GM23248 (cell line): ENCODE results near the gene MAML3. TPM values are rescaled to one million over a fixed set of nuclear protein-coding genes. Genes with fewer than 3 reads are reported as not detected.

ENCODE experiments used
- DNase-seq: peaks from one replicate; pipeline ENCODE4 v3.0.0-alpha.2; 2015
- H2AFZ ChIP-seq: fragments of 200-600 bp; sonication (generic); 2 replicates; pipeline ENCODE4 v1.6.1; 2016; ENCODE audit warnings: antibody characterized with exemption
- H3F3A ChIP-seq: fragments of 200-600 bp; sonication (generic); 2 replicates; pipeline ENCODE4 v1.6.1; 2016; ENCODE audit warnings: mild to moderate bottlenecking, antibody characterized with exemption, mixed run types; ENCODE audit not compliant: insufficient read depth
- H3K27ac ChIP-seq: fragments of 200-600 bp; sonication (generic); 2 replicates; pipeline ENCODE4 v1.5.1; 2016; ENCODE audit warnings: mild to moderate bottlenecking
- H3K27me3 ChIP-seq: fragments of 200-600 bp; sonication (generic); replicated peaks from 2 replicates; pipeline ENCODE4 v1.6.1; 2016; ENCODE audit warnings: mild to moderate bottlenecking; ENCODE audit not compliant: insufficient read depth
- H3K36me3 ChIP-seq: fragments of 200-600 bp; sonication (generic); 2 replicates; pipeline ENCODE4 v1.6.1; 2016; ENCODE audit warnings: low read depth, mild to moderate bottlenecking
- H3K4me1 ChIP-seq: fragments of 200-600 bp; sonication (generic); 2 replicates; pipeline ENCODE4 v1.6.1; 2016; ENCODE audit warnings: mild to moderate bottlenecking; ENCODE audit not compliant: insufficient read depth
- H3K4me2 ChIP-seq: fragments of 200-600 bp; sonication (generic); one replicate; pipeline ENCODE4 v1.6.1; 2016; ENCODE audit warnings: mild to moderate bottlenecking; ENCODE audit not compliant: unreplicated experiment
- H3K4me3 ChIP-seq: fragments of 200-600 bp; sonication (generic); 2 replicates; pipeline ENCODE4 v1.5.1; 2016; ENCODE audit warnings: mild to moderate bottlenecking
- H3K79me2 ChIP-seq: fragments of 200-600 bp; sonication (generic); 2 replicates; pipeline ENCODE4 v1.6.1; 2016; ENCODE audit warnings: mild to moderate bottlenecking; ENCODE audit not compliant: insufficient read depth
- H3K9ac ChIP-seq: fragments of 200-600 bp; sonication (generic); 2 replicates; pipeline ENCODE4 v1.6.1; 2016; ENCODE audit warnings: mild to moderate bottlenecking
- H3K9me2 ChIP-seq: fragments of 200-600 bp; sonication (generic); 2 replicates; pipeline ENCODE4 v1.6.1; 2016; ENCODE audit warnings: mixed run types, mild to moderate bottlenecking, moderate library complexity; ENCODE audit not compliant: insufficient read depth
- H3K9me3 ChIP-seq: fragments of 200-600 bp; sonication (generic); one replicate; pipeline ENCODE4 v1.6.1; 2017; ENCODE audit warnings: low read depth
- H4K20me1 ChIP-seq: fragments of 200-600 bp; sonication (generic); 2 replicates; pipeline ENCODE4 v1.6.0; 2016; ENCODE audit not compliant: insufficient read depth
- EZH2 ChIP-seq: fragments of 200-600 bp; sonication (generic); IDR thresholded peaks from 2 replicates; pipeline ENCODE4 v1.6.1; 2018; ENCODE audit warnings: antibody characterized with exemption, mild to moderate bottlenecking; ENCODE audit not compliant: insufficient read depth, poor library complexity, severe bottlenecking
- EZH2phosphoT487 ChIP-seq: fragments of 200-600 bp; sonication (generic); IDR thresholded peaks from 2 replicates; pipeline ENCODE4 v1.6.1; 2018; ENCODE audit warnings: antibody characterized with exemption, moderate library complexity, mild to moderate bottlenecking, low read depth; ENCODE audit not compliant: insufficient read depth
- WGBS, 2 experiments: methylation state at CpG; one replicate each; pipeline ENCODE4 v1.1.6; 2015 to 2017; ENCODE audit warnings: low lambda C conversion rate in 2 of 2, low coverage in 1 of 2; ENCODE audit errors: missing lambda C conversion rate in 2 of 2; 5-methylcytosine and 5-hydroxymethylcytosine counted together
- in situ Hi-C: fragments of 300-500 bp; cut with MboI; formaldehyde crosslinking; loops from 2 replicates; pipeline ENCODE4 v1.15.0; 2020
- polyA plus RNA-seq: library from polyadenylated mRNA; unstranded; fragments of >200 nt; fragmentation: Nextera tagmentation; extraction: Ambion mirVana; gene quantifications from 2 replicates; pipeline ENCODE4 v1.2.1, GENCODE V29; 2016
- total RNA-seq: library from RNA; depleted of rRNA; stranded (reverse); fragments of >200 nt; shearing (Covaris generic); gene quantifications from 2 replicates; pipeline ENCODE4 v1.2.3, GENCODE V29; 2014

The MAML3 gene
- total and polyA plus RNA-seq, 2 experiments from 2014 or later = 0.96 to 1.5 TPM

GRCh38 chr4:139759097-139759496 is 394.9 kb downstream of the MAML3 start:
- Histone ChIP-seq H3F3A (no peaks in the 10 kb centered on the region), H3K9me3 (no peaks in the 10 kb centered on the region), H3K9me2 (no peaks in the 10 kb centered on the region), H3K4me3 (no peak overlapping the region), H4K20me1 (no peaks in the 10 kb centered on the region), H3K79me2 (no peaks in the 10 kb centered on the region), H3K4me1 (no peaks in the 10 kb centered on the region), H3K27me3 (no peaks in the 10 kb centered on the region), H3K9ac (no peak overlapping the region), H3K4me2 (no peak overlapping the region), H3K27ac (no peak overlapping the region), H3K36me3 (no peaks in the 10 kb centered on the region), H2AFZ (no peak overlapping the region)
- in situ Hi-C loops = no loop called here
- TF ChIP-seq EZH2phosphoT487 (no peak), EZH2 (no peak)
- no peak for DNase-seq
- WGBS, 2 experiments = 62 to 74% methylated on average over 4 of the region's 4 CpGs

GRCh38 chr4:139756391-139757180 is 397.4 kb downstream of the MAML3 start:
- Histone ChIP-seq H3K9me2 (no peaks in the 10 kb centered on the region), H3K4me3 (no peak overlapping the region), H3K9me3 (no peaks in the 10 kb centered on the region), H4K20me1 (no peaks in the 10 kb centered on the region), H3F3A (no peaks in the 10 kb centered on the region), H3K4me2 (no peak overlapping the region), H3K9ac (no peak overlapping the region), H2AFZ (no peak overlapping the region), H3K79me2 (no peaks in the 10 kb centered on the region), H3K27ac (no peak overlapping the region), H3K27me3 (no peaks in the 10 kb centered on the region), H3K36me3 (no peaks in the 10 kb centered on the region), H3K4me1 (no peaks in the 10 kb centered on the region)
- DNase-seq = no peak
- 76 to 79% methylated on average over 10 of the region's 10 CpGs for WGBS, 2 experiments
- in situ Hi-C loops = no loop called here
- no peak for TF ChIP-seq EZH2phosphoT487
- no peak for TF ChIP-seq EZH2

GRCh38 chr4:139754938-139755337 is 399.0 kb downstream of the MAML3 start:
- Histone ChIP-seq H3K4me2 (no peak overlapping the region), H3K36me3 (no peaks in the 10 kb centered on the region), H3K79me2 (no peaks in the 10 kb centered on the region), H3K4me1 (no peaks in the 10 kb centered on the region), H3F3A (no peaks in the 10 kb centered on the region), H3K27ac (no peak overlapping the region), H2AFZ (no peak overlapping the region), H3K27me3 (no peaks in the 10 kb centered on the region), H3K4me3 (no peak overlapping the region), H3K9ac (no peak overlapping the region), H4K20me1 (no peaks in the 10 kb centered on the region), H3K9me3 (no peaks in the 10 kb centered on the region), H3K9me2 (no peaks in the 10 kb centered on the region)
- WGBS, 2 experiments = 78 to 79% methylated on average over 12 of the region's 12 CpGs
- no peak for DNase-seq
- in situ Hi-C loops = no loop called here
- no peak for TF ChIP-seq EZH2phosphoT487
- no peak for TF ChIP-seq EZH2

GRCh38 chr4:139753686-139754085 is 400.3 kb downstream of the MAML3 start:
- Histone ChIP-seq H3K27me3 (no peaks in the 10 kb centered on the region), H3K36me3 (no peaks in the 10 kb centered on the region), H3K27ac (no peak overlapping the region), H3K4me1 (no peaks in the 10 kb centered on the region), H2AFZ (no peak overlapping the region), H3K9me3 (no peaks in the 10 kb centered on the region), H3K4me3 (no peak overlapping the region), H4K20me1 (no peaks in the 10 kb centered on the region), H3K9ac (no peak overlapping the region), H3K79me2 (no peaks in the 10 kb centered on the region), H3F3A (no peaks in the 10 kb centered on the region), H3K4me2 (no peak overlapping the region), H3K9me2 (no peaks in the 10 kb centered on the region)
- TF ChIP-seq EZH2 (no peak), EZH2phosphoT487 (no peak)
- in situ Hi-C loops = no loop called here
- WGBS, 2 experiments = 74 to 87% methylated on average over 3 of the region's 3 CpGs
- no peak for DNase-seq
